Ecto neural progenitor cell (in vitro differentiated cells): ENCODE results near the gene TSEN2.
"Not testable (repeated sequence)": the region's sequence is repeated elsewhere in the genome, so short reads cannot be mapped to it uniquely, and the experiment has no call there.

Experiments
- DNase-seq: peaks from one replicate; pipeline ENCODE4 v3.0.0-alpha.2; 2018; ENCODE audit warnings: low spot score

Gene TSEN2

GRCh38 chr3:12452361-12453330 is 31.6 kb upstream of the TSEN2 start:
- DNase-seq, result no peak

GRCh38 chr3:12454076-12454815 is 30.0 kb upstream of the TSEN2 start:
- DNase-seq, result no peak

- DNase-seq, result no peak
Measured at GRCh38 chr3:12454816-12455121, 29.5 kb upstream of the TSEN2 start.

GRCh38 chr3:12455740-12456139 is 28.5 kb upstream of the TSEN2 start:
- DNase-seq, result no peak

GRCh38 chr3:12456441-12456840 is 27.8 kb upstream of the TSEN2 start:
- no peak for DNase-seq

- not testable (repeated sequence) for DNase-seq
Measured at GRCh38 chr3:12457380-12457779, 26.9 kb upstream of the TSEN2 start.

GRCh38 chr3:12458901-12459300 is 25.4 kb upstream of the TSEN2 start:
- no peak for DNase-seq

GRCh38 chr3:12460127-12460526 is 24.2 kb upstream of the TSEN2 start:
- no peak for DNase-seq

GRCh38 chr3:12461097-12461649 is 23.1 kb upstream of the TSEN2 start:
- no peak for DNase-seq

- no peak for DNase-seq
Measured at GRCh38 chr3:12462159-12462947, 21.9 kb upstream of the TSEN2 start.

GRCh38 chr3:12463686-12464085 is 20.6 kb upstream of the TSEN2 start:
- no peak for DNase-seq

- no peak for DNase-seq
Measured at GRCh38 chr3:12464181-12464580, 20.1 kb upstream of the TSEN2 start.

GRCh38 chr3:12465151-12465835 is 19.0 kb upstream of the TSEN2 start:
- no peak for DNase-seq

GRCh38 chr3:12465836-12466225 is 18.4 kb upstream of the TSEN2 start:
- DNase-seq, result no peak

- no peak for DNase-seq
Measured at GRCh38 chr3:12467746-12468145, 16.5 kb upstream of the TSEN2 start.

- DNase-seq, result no peak
Measured at GRCh38 chr3:12468276-12468675, 16.0 kb upstream of the TSEN2 start.

- no peak for DNase-seq
Measured at GRCh38 chr3:12468757-12469156, 15.5 kb upstream of the TSEN2 start.

GRCh38 chr3:12469222-12469621 is 15.1 kb upstream of the TSEN2 start:
- DNase-seq, result not testable (repeated sequence)

- no peak for DNase-seq
Measured at GRCh38 chr3:12470111-12470510, 14.2 kb upstream of the TSEN2 start.

GRCh38 chr3:12470680-12471079 is 13.6 kb upstream of the TSEN2 start:
- no peak for DNase-seq

GRCh38 chr3:12471241-12471640 is 13.0 kb upstream of the TSEN2 start:
- DNase-seq, result no peak
